GM18498 (cell line): Measurements from ENCODE around the gene TPMT.

Source experiments
- ATAC-seq: cut with Tn5 transposase; IDR thresholded peaks from one replicate; pipeline ENCODE4 v1.9.1; 2021; ENCODE audit warnings: mild to moderate bottlenecking, moderate library complexity; ENCODE audit not compliant: unreplicated experiment

Gene TPMT

GRCh38 chr6:18118330-18118729, 36.5 kb downstream of the TPMT start:
- ATAC-seq, result no peak

- ATAC-seq, result no peak
These were observed 37.7 kb downstream of the TPMT start for GRCh38 chr6:18117136-18117535.

- ATAC-seq, result no peak
These were observed 39.5 kb downstream of the TPMT start for GRCh38 chr6:18115356-18115755.

GRCh38 chr6:18110162-18110561, 44.7 kb downstream of the TPMT start:
- ATAC-seq, result no peak

GRCh38 chr6:18107061-18107460, 47.8 kb downstream of the TPMT start:
- no peak for ATAC-seq

- ATAC-seq, result no peak
These were observed 51.9 kb downstream of the TPMT start for GRCh38 chr6:18102783-18103509.

GRCh38 chr6:18101873-18102272, 53.0 kb downstream of the TPMT start:
- no peak for ATAC-seq

- no peak for ATAC-seq
These were observed 53.6 kb downstream of the TPMT start for GRCh38 chr6:18101271-18101670.

GRCh38 chr6:18100296-18100695, 54.6 kb downstream of the TPMT start:
- ATAC-seq, result no peak

GRCh38 chr6:18099511-18099910, 55.4 kb downstream of the TPMT start:
- ATAC-seq, result no peak

- ATAC-seq, result no peak
These were observed 58.5 kb downstream of the TPMT start for GRCh38 chr6:18096423-18096822.

GRCh38 chr6:18091382-18091781, 63.5 kb downstream of the TPMT start:
- ATAC-seq, result no peak

GRCh38 chr6:18090349-18090786, 64.5 kb downstream of the TPMT start:
- no peak for ATAC-seq

- no peak for ATAC-seq
These were observed 66.2 kb downstream of the TPMT start for GRCh38 chr6:18088419-18089296.

- ATAC-seq, result no peak
These were observed 67.3 kb downstream of the TPMT start for GRCh38 chr6:18087396-18088165.

GRCh38 chr6:18081025-18081668, 73.7 kb downstream of the TPMT start:
- no peak for ATAC-seq

GRCh38 chr6:18080544-18080943, 74.3 kb downstream of the TPMT start:
- no peak for ATAC-seq

GRCh38 chr6:18078866-18079265, 76.0 kb downstream of the TPMT start:
- no peak for ATAC-seq
